ENCODE measurements around the gene WNK4. TPM values are rescaled to one million over a fixed set of nuclear protein-coding genes. Genes with fewer than 3 reads are reported as not detected.
A peak's percentile ranks its signal among the peaks of the same experiment; 100 is the strongest.
"Not testable (repeated sequence)": the region's sequence is repeated elsewhere in the genome, so short reads cannot be mapped to it uniquely, and the experiment has no call there.

The WNK4 gene
- total RNA-seq (under 0.01 and 0.51 TPM in 2 replicates), polyA plus RNA-seq (0.35 and 0.84 TPM in 2 replicates), polyA minus RNA-seq (ENCODE audit: low replicate concordance) (3.1 and 5.3 TPM in 2 replicates)
- 1.7 and 2.3 TPM in 2 replicates for polyA plus RNA-seq (2012)

- peaks cover 12% of the 10 kb centered on the region for H3K36me3 ChIP-seq (ENCODE audit: control insufficient read depth, insufficient read depth, low read length)
- H3K79me2 ChIP-seq (ENCODE audit: control insufficient read depth, insufficient read depth, low read length): no peaks in the 10 kb centered on the region
- H3K4me2 ChIP-seq (ENCODE audit: extremely low read depth, insufficient read depth, low read length): peak within 1 kb of the TSS; percentile 78
- H3K9ac ChIP-seq (ENCODE audit: insufficient read depth, low read length): peak within 1 kb of the TSS; percentile 37
- peak within 1 kb of the TSS; percentile 46 to 57 (median 52) for H3K4me3 ChIP-seq (replicated peaks in 1 of 4; ENCODE audit: control extremely low read depth in 1 of 4, insufficient read depth in 1 of 4, low read depth in 3 of 4, low read length in 4 of 4)
- H3K4me1 ChIP-seq (ENCODE audit: control insufficient read depth, extremely low read depth, insufficient read depth, low read length): peaks cover 19% of the 10 kb centered on the region
- H3K27ac ChIP-seq (ENCODE audit: insufficient read depth, low read length): peak within 1 kb of the TSS; percentile 27
- H3K27me3 ChIP-seq (ENCODE audit: control insufficient read depth, insufficient read depth, low read length): peaks cover 7% of the 10 kb centered on the region
- TF ChIP-seq CTCF (conservative IDR thresholded peaks at IDR 0.05 in 1 of 2, IDR thresholded peaks at IDR 0.05 in 1 of 2; ENCODE audit: low read depth in 1 of 2, low read length in 2 of 2) (no peak), EZH2 (IDR thresholded peaks at IDR 0.05; ENCODE audit: low read length, missing control alignments) (no peak)
- H3K9me3 ChIP-seq (ENCODE audit: control insufficient read depth, insufficient read depth, low read depth, low read length): no peaks in the 10 kb centered on the region
- no peaks in the 10 kb centered on the region for H4K20me1 ChIP-seq (ENCODE audit: control insufficient read depth, extremely low read depth, insufficient read depth, low read length)
- peak within 1 kb of the TSS; percentile 39 for H2AFZ ChIP-seq (ENCODE audit: low read length)
- DNase-seq (ENCODE audit: low read depth in 2 of 2): peak; percentile 23 to 49
Observed at GRCh38 chr17:42779936-42780850, at the start of gene WNK4. Gene WNK4 (plus strand): TSS chr17:42780610. CDS start chr17:42780699, 89 bp downstream.

- Histone ChIP-seq H3K4me1 (ENCODE audit: control insufficient read depth, extremely low read depth, insufficient read depth, low read length) (peaks cover 3% of the 10 kb centered on the region), H2AFZ (ENCODE audit: low read length) (no peak overlapping the region)
Observed at GRCh38 chr17:42740699-42741098, 39.7 kb upstream of the WNK4 start.

GRCh38 chr17:42742916-42743315 is 37.5 kb upstream of the WNK4 start:
- not testable (repeated sequence) for DNase-seq (ENCODE audit: low read depth in 2 of 2); H3K4me1 ChIP-seq (ENCODE audit: control insufficient read depth, extremely low read depth, insufficient read depth, low read length); H3K9ac ChIP-seq (ENCODE audit: insufficient read depth, low read length); H3K4me3 ChIP-seq (replicated peaks in 1 of 4; ENCODE audit: control extremely low read depth in 1 of 4, insufficient read depth in 1 of 4, low read depth in 3 of 4, low read length in 4 of 4); H3K27ac ChIP-seq (ENCODE audit: insufficient read depth, low read length); H3K4me2 ChIP-seq (ENCODE audit: extremely low read depth, insufficient read depth, low read length); H2AFZ ChIP-seq (ENCODE audit: low read length); H4K20me1 ChIP-seq (ENCODE audit: control insufficient read depth, extremely low read depth, insufficient read depth, low read length); H3K36me3 ChIP-seq (ENCODE audit: control insufficient read depth, insufficient read depth, low read length); H3K9me3 ChIP-seq (ENCODE audit: control insufficient read depth, insufficient read depth, low read depth, low read length); H3K27me3 ChIP-seq (ENCODE audit: control insufficient read depth, insufficient read depth, low read length)
- H3K79me2 ChIP-seq (ENCODE audit: control insufficient read depth, insufficient read depth, low read length): peaks cover 17% of the 10 kb centered on the region

More at GRCh38 chr17:42740699-42741098, 39.7 kb upstream of the WNK4 start:
- no peak for TF ChIP-seq CTCF (conservative IDR thresholded peaks at IDR 0.05 in 1 of 2, IDR thresholded peaks at IDR 0.05 in 1 of 2; ENCODE audit: low read depth in 1 of 2, low read length in 2 of 2)
- no peak for TF ChIP-seq EZH2 (IDR thresholded peaks at IDR 0.05; ENCODE audit: low read length, missing control alignments)
- Histone ChIP-seq H3K9ac (ENCODE audit: insufficient read depth, low read length) (no peak overlapping the region), H3K27me3 (ENCODE audit: control insufficient read depth, insufficient read depth, low read length) (no peaks in the 10 kb centered on the region), H3K27ac (ENCODE audit: insufficient read depth, low read length) (no peak overlapping the region), H3K79me2 (ENCODE audit: control insufficient read depth, insufficient read depth, low read length) (peaks cover 17% of the 10 kb centered on the region), H3K36me3 (ENCODE audit: control insufficient read depth, insufficient read depth, low read length) (no peaks in the 10 kb centered on the region), H3K4me2 (ENCODE audit: extremely low read depth, insufficient read depth, low read length) (no peak overlapping the region), H4K20me1 (ENCODE audit: control insufficient read depth, extremely low read depth, insufficient read depth, low read length) (no peaks in the 10 kb centered on the region), H3K4me3 (replicated peaks in 1 of 4; ENCODE audit: control extremely low read depth in 1 of 4, insufficient read depth in 1 of 4, low read depth in 3 of 4, low read length in 4 of 4) (no peak overlapping the region), H3K9me3 (ENCODE audit: control insufficient read depth, insufficient read depth, low read depth, low read length) (no peaks in the 10 kb centered on the region)
- no peak for DNase-seq (ENCODE audit: low read depth in 2 of 2)

Measured in fibroblast of lung (primary cell).